CD4-positive, alpha-beta T cell treated with Interleukin-1 beta for 1 hour (primary cell): ENCODE results near the gene ANKRD42.
"Not testable (repeated sequence)": the region's sequence is repeated elsewhere in the genome, so short reads cannot be mapped to it uniquely, and the experiment has no call there.

ENCODE experiments used
- DNase-seq, 2 donors: peaks; one replicate each; pipeline ENCODE4 v3.0.0-alpha.2; 2020 to 2022

The ANKRD42 gene

DNA sequence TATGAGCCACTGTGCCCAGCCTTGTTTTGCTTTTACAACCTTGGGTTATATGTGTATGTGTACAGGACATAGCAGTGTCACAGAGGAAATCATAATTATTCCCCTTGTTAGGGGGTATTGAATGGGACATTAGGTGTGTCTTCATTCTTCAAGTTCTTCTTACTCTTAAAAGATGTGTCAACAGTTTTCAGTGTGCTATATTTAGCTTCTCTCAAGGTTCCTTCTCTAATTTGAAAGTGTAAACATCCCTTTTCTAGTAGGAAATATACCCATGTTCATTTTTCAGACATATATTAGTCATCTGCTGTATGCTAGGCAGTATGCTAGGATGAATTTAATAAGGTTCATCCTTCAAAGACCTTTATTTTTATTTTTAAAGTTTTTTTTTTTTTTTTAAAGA, 19.5 kb upstream of the ANKRD42 start:
- no peak for DNase-seq

DNA sequence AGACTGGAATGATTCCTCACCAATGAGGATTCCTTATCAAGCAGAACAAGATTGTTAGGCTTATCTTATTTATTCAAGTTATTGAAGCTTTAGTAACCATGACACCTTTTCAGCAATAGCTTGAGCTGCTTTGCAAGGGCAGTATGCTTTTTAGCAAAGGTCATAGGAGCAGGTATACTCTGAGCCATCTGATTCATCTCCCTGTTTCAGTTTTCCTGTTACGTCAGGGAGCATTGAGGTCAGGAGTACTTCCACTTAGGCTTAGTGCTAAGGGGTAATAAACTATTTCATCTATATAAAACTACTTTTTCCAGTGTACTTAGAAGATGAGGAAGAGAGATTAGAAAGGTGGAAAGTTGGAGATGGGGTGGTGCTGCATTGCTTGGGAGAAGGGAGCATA, 17.7 kb upstream of the ANKRD42 start:
- DNase-seq: no peak

DNA sequence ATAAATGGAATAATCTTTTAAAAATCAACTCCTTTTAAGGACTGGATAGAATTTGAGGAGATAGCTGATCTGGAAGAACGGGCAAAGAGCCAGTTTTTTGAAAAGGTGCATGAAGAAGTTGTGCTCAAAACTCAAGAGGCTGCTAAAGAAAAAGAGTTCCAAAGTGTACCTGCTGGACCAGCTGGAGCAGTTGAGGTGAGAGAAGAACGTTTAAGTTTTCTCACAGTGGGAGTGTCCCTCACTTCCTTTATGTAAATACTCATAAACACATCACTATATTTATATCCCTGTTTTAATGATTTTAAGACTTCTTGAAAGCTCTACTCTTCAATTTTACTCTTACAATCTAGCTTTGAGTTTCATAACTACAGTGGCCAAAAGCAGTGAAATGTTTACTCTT, 11.7 kb upstream of the ANKRD42 start:
- no peak for DNase-seq

DNA sequence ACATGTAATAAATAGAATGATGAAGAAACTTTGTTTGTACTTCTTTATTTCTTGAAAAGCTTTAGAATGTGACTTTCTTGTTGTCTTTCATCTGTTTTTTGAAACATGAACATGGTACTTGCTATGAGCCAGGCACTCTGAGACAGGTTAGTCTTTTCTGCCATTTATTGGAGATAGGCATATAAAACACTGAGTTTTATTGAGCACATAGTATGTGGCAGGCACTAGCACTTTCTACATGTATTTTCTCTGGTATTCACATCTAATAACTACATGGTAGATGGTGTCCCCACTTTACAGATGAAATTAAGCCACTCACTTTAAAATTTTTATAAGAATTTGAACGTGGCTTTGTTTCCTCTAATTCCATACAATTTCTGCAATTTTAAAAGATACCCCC, 7.7 kb upstream of the ANKRD42 start:
- no peak for DNase-seq

DNA sequence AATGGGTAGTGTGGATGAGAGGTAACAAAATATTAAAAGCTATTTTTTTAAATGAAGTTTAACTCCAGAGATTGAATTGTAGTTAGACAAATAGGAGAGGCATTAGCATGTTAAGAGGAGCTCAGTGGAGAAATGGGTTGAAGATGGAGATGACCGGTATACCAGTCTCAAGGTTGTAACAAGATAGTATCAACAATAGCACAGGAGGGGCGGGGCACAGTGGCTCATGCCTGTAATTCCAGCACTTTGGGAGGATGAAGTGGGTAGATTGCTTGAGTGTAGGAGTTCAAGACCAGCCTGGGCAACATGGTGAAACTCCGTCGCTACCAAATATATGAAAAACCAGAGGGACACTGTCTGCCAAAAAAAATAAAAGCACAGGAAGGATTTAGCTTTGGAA, 6.0 kb upstream of the ANKRD42 start:
- no peak for DNase-seq

DNA sequence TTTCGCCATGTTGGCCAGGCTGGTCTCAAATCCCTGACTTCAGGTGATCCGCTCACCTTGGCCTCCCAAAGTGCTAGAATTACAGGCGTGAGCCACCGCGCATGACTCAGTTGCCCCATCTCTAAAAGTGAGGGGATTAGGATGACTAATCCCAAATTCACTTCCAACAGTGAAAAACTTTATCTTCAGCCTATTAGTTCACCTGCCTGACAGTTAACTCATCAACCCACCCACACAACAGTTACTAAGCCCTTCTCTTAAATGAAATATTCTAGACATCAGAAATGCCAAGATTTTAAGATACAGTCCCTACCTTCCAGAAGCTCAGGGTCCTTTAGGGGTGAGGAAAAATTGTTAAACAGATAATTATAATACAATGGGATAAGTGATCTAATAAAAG, 2.0 kb upstream of the ANKRD42 start:
- DNase-seq: no peak

DNA sequence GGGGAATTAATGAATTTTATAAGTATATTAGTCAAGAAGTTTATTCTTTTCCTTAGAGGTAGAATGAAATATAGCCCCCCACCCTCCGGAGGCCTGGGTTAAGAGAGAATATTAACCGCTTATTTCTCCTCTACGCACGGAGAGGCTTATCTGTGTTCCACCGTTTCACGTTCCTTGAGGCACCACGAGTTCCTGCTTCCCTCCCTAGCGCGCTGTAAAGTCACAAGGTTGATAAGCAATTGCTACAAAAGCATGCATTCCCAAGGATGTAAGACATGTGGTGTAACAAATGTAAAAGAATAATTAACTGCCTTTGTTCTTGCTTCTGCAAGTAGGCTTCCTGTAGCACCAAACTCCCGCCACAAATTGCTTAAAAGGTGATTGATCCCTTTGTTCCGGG, 1.5 kb upstream of the ANKRD42 start:
- DNase-seq: no peak

DNA sequence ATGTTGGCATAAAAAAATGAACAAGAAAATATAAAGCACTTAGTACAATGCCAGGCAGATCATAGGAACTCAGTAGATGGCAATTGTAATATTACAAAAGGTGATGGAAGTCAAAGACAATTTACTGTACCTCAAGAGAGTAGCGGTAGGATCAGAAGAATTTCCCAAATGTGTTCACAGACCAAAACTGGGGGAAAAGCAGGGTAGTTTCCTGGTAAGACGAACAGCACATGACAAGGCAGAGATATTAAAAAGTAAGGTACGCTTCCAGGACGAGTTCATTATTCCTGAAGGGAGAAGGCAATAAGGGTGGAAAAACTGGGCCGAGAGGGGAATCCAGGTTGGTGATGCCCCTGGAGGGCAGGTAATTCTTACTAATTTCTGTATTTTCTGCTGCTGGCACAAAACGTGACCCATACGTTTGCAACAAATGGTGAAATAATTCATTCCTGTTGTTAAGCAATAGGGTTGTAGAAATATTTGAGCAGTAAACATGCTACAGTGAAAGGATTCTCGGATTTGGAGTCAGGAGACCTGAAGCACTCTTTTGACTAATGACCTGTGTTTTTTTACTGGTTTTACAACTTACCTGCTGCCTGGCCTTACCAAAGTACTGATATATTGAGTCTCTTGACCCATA, 786 bp upstream of the ANKRD42 start:
- DNase-seq: no peak

DNA sequence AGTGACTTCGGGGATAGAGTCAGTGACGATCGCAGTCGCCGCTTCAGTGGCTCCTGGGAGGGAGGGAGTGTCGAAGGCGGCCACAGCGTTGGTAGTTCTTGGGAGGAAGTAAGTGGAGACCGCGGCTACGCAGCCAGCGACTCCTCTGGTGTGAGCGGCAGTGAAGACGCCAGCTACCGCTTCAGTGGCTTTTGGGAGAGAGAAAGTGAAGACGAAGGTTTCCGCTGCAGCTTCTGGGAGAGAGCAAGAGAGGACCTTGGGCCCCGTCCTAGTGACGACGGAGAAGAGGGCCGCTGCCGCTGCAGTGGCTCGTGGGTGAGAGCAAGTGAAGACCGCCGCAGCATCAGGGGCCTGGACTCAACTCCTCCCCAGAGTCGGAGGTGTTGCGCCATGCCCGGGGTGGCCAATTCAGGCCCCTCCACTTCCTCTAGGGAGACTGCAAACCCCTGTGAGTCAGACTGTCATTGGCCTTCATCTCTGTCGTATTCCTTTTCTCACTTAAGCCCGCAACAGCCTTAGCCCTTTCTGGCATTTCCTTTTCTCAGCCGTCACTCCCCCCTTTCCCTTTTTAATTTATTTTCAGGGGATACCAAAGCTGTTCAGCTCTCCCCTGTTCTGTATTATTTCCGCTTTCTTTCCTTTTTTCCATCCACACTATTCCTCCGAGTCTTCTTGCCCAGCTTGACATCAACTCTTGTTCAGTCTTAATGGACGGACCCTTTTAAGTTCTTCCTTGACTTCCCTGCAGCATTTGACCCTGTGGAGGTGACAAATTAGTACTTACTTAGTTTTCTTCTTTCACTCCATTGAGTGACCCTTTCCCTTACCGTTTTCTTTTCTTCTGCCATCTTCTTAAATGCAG, 1.0 kb downstream of the ANKRD42 start:
- DNase-seq: peak; percentile 73 to 74

DNA sequence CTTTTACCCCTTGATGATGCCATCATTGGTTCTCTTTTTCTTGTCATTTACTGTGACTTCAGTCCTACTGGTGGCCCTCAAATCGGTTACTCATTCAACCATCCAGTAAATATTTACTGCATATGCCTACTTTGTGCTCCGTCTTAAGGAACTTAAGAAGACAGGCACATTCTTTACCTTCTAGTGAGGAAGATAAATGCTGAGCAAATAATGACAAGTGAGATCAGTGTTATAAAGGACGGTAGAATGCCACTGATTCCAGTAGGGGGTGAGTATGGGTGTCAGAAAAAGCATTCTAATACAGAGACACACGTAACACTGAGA, 1.6 kb downstream of the ANKRD42 start:
- DNase-seq: peak in 1 of 2 donors; percentile 16

DNA sequence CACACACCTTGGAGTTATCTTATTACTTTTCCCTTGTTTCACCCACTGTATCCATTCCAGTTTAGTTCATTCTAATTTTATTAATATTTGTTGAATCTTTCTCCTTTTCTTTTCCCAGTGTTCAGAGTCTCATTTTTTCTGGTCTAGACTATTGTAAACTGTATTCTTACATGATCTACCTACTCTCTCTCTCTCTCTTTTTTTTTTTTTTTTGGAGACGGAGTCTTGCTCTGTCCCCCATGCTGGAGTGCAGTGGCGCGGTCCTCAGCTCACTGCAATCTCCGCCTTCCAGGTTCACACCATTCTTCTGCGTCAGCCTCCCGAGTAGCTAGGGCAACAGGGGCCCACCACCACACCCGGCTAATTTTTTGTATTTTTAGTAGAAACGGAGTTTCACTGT, 2.1 kb downstream of the ANKRD42 start:
- no peak for DNase-seq

DNA sequence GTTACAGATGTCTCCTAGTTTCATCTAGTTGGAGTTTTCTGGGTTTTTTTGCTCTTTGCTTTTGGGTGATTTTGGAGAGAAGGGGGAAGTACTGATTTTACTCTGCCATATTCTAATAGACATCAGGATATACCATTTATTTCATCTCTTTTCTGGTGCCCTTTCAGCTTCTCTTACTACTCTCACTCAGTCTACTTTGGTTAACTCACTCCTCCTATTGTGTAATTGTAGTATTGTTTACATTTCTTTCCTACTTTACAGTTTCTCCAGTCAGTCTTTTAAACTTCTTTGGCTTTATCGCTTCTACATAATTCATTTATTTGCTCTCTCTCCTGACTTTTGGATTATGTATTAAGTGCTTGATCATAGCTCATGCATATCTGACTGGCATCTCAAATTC, 6.5 kb downstream of the ANKRD42 start:
- DNase-seq: no peak

DNA sequence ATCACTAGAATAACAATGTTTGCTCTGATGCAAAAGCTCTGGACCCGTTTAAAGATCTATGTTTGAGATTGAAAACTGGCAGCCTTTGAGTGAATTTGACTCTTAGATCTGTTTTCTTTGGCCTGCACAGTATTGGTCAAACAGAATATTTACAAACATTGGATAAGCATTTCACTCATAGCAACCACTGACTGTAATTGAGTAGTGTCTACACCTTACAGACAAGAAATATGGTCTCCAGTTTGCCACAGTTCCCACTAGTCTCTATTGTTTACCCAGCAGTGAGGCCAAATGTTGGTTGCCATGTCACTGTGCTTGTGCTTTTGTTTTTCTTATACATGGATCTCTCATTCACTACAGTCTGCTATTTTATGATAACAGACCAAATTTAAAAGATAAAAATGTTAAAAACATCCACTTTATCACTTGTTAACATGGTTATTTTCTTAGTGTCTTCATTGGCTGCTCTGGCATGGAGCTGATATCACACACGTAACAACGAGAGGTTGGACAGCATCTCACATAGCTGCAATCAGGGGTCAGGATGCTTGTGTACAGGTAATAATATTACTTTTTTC, 12.2 kb downstream of the ANKRD42 start:
- DNase-seq: no peak

DNA sequence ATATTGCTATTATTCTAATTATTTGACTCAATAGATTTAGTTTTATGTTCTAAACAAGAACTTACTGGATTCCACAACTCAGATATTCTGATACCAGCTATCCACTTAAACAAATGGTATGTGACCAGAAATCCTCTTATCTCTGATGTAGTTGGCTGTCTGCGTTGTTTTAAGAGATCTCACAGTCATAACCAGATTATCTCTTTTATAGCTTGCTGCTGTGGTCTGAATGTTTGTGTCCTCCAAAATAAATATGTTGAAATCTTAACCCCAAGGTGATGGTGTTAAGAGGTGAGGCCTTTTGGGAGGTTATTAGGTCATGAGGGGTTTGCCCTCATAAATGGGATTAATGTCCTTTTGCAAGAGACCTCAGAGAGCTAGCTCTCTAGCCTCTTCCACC, 12.7 kb downstream of the ANKRD42 start:
- DNase-seq: no peak

DNA sequence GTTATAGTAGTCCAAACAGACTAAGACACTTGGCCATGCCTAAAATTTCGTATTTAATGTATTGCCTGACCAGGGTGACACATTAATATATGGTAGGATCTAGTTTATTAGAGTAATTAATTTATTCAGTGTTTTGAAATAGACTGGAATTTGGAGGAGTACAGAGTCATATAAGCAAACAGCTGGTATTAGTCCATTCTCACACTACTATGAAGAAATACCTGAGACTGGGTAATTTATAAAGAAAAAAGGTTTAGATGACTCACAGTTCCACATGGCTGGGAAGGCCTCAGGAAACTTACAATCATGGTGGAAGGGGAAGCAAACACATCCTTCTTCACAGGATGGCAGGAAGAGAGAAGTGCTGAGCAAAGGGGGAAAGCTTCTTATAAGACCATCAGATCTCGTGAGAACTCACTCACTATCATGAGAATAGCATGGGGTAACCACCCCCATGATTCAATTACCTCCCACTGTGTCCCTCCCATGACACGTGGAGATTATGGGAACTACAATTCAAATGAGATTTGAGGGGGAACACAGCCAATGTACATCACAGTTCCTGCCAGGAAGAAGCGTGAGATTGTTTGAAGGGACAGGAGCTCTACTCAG, 13.4 kb downstream of the ANKRD42 start:
- not testable (repeated sequence) for DNase-seq

DNA sequence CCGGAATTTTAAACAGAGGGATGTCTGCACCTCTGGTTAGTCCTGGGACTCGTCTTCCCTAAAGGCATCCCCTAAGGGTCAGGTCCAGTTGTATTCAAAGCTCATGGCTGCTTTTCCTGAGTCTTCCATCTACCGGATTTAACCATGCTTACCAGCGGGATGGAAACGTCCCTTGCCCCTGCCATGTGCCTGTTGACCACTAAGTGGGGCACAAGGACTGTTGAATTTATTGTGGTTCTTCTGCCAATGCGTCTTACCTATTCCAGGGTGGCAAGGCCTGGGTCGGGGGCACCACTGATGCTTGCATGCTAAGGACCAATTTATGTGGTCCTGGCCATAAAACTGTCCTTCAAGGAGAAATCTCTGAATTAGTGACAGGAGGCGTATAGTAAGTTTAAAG, 25.6 kb downstream of the ANKRD42 start:
- no peak for DNase-seq

DNA sequence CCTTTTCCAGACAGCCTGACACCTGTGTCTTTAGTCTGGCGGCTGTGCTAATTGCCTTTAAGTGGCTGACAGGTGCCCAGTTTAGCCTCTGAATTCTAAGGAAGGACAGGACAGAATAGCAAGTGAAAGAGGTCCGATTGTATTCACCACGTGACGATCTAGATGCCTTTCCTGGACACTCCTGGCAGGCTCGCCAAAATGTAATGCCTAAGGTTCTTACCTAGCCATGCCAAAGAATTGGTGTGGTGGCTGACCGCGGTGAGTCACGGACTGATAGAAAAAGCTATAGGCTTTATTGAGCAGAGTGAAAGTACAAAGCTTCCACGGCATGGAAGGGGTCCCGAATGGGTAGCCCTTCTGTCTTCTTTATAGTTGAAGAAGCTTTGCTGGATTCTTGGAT, 26.7 kb downstream of the ANKRD42 start:
- no peak for DNase-seq

DNA sequence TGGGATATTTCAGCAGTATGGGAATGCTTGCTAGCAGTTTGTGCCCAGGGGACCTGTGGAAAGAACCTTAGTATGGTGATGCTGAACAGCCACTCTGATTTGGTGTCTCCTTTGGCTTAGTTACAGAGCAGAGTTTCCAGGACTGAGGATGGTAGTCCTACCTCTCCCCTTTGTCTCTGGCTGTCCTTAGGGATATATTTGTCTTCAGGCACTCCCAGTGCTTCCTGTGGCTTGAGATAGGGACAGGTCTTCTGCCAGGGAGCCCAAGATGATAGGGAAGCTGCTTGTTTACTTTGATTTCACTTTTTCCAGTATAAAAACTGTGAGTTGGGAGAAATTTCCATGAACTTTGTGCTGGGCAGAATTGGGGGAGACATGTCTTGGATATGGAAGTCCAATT, 28.2 kb downstream of the ANKRD42 start:
- DNase-seq: no peak

DNA sequence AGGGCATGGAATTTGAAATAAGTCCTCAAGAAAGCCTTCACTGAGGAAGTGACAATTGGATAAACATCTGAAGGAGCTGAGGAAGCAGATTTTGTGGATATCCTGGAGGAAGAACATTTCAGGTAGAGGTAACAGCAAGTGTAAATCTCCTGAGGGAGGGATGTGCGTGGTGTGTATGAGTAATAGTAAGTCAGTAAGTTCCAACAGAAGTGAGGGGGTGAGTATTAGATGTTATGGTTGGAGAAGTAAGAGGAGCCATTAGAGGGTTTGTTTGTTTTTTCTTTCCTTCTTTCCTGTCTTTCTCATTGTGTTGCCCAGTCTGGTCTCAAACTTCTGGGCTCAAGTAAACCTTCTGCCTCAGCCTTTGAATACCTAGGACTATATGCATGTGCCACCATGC, 29.0 kb downstream of the ANKRD42 start:
- no peak for DNase-seq

DNA sequence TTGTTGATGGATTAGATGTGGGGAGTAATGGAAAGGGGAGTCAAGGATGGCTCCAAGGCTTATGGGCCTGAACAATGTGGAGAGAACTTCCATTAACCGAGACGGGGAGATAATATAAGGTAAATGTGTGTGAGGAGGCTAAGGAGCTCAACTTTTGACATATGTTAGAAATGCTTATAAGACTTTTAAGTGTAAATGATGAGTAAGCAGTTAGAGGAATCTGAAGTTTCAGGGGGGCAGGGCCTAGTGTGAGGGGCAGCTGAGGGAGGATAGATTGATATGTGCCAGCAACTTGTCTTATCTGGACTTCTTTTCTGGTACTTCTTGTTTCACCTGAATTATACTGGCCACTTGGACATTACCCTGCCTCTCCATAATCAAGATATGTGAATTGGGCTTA, 29.9 kb downstream of the ANKRD42 start:
- no peak for DNase-seq

DNA sequence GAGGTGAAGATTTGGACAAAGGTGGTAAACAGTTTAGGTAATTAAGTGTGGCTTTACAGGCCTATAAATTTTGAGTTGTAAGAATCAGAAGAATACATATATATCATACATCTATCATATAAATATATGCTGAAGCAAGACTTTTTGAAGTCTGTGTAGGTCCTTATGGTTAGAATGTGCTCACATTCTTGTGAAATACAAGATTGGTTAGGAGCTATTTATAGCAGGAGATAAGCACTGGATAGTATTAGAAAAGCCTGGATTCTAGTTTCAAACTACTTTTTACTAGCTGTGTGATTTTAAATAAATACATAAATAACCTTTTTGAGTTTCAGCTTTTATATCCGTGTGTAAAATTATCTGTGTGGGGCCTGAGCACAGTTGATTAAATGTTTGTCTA, 42.3 kb downstream of the ANKRD42 start:
- no peak for DNase-seq

DNA sequence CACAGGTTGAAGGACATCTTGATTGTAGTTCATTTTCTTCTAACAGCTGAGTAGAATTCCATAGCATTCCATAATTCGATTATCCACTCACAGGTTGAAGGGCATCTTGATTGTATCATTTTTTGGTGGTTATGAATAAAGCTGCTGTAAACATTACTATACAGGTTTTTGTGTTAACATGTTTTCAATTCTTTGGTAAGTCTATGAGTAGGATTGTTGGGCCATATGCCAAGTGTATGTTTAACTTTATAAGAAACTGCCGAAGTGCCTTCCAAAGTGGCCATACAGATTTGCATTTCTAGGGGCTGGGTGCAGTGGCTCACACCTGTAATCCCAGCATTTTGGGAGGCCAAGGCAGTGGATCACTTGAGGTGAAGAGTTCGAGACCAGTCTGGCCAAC, 44.6 kb downstream of the ANKRD42 start:
- DNase-seq: no peak

DNA sequence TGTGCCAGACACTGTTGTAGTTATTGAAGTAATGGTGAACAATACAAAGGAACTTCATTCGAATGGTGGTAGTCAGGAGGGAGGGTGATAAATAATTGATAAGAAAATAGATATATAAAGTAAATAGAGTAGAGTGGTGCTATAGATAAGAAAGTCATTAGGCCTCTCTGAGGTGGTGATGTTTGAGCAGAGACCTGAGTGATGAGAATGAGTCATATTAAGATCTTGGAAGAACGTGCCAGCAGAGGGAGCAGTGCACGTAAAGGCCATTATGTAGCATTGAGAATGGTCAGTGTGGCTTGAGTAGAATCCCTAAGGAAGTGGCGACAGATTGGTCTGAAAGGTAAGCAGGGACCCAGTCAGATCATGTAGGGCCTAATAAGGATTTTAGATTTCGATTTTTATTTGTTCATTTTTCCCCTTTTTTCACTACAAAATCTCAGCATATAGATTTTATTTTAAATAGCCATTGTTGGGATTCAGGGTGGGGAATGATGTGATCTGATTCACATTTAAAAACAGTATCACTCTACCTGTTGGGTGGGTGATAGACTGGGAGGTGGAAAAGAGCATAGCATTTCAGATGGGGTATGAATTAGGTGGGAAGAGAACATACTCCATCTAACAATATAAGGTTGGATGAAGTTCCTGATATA, 47.9 kb downstream of the ANKRD42 start:
- DNase-seq: peak in 1 of 2 donors; percentile 11

DNA sequence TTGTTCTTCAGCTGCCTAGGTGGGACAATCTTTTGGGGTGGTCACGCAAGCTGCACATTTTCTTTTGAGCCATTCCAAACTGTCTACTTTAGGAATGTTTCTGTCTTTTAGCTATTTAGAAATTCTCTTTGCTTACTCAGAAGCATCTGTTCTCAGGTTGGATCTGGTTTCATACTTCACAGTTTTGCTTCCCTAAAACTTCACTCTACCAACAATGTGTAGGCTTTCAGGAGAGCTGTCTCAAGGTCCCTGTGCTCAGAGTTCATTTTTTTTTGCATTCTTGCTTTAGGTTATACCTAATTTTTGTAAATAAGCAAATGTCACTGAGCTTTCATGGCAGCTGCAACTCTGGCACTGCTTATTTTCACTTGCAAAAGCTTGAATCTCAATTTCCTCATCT, 55.9 kb downstream of the ANKRD42 start:
- DNase-seq: no peak
